ENCODE data around the gene SYT6.

GRCh38 chr1:114128293-114128692 is 25.4 kb downstream of the SYT6 start:
- no peak for TF ChIP-seq CTCF (IDR thresholded peaks at IDR 0.05; ENCODE audit: poor library complexity)
- no peak for TF ChIP-seq EZH2phosphoT487 (IDR thresholded peaks at IDR 0.05; ENCODE audit: low read depth, severe bottlenecking, unreplicated experiment)
- TF ChIP-seq EZH2 (IDR thresholded peaks at IDR 0.05; ENCODE audit: borderline replicate concordance) = no peak

All from hepatocyte (in vitro differentiated cells).